Measurements from ENCODE around the gene CCDC33.
A peak's percentile ranks its signal among the peaks of the same experiment; 100 is the strongest.

Gene CCDC33

DNA sequence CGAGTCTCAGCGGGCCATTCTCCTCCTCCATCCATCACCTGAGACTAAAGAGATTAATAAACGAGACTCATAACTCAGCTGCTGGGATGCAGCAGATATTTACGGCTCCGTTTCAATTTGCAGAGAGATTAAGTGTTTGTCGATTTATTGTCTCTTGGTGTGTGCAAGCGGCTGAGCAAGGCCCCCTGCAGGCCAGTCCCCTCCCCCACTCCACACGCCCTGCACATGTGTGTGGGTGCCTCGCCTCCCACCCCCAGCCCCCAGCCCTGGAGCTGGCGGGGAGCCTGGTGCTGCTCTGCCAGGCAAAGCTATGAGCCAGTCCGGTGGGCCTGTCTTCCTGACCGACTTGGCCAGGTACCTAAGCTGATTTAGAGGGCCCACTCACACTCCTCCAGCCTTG lies 68.3 kb downstream of the CCDC33 start:
- TF ChIP-seq CREB1 (IDR thresholded peaks at IDR 0.05; ENCODE audit: low read depth) (no peak), YY1 (IDR thresholded peaks at IDR 0.05; ENCODE audit: low read depth) (no peak), EGR1 (IDR thresholded peaks at IDR 0.05) (no peak), TAF1 (IDR thresholded peaks at IDR 0.05; ENCODE audit: low read depth) (no peak), CEBPB (IDR thresholded peaks at IDR 0.05) (no peak), FOXM1 (IDR thresholded peaks at IDR 0.05; ENCODE audit: borderline replicate concordance, low read depth) (no peak), RAD21 (IDR thresholded peaks at IDR 0.05; ENCODE audit: low read depth) (no peak), NFIC (IDR thresholded peaks at IDR 0.05) (no peak), EP300 (IDR thresholded peaks at IDR 0.05; ENCODE audit: borderline replicate concordance) (no peak), TEAD4 (IDR thresholded peaks at IDR 0.05) (no peak), ZBTB7A (IDR thresholded peaks at IDR 0.05; ENCODE audit: low read depth) (no peak), TCF12 (IDR thresholded peaks at IDR 0.05; ENCODE audit: low read depth) (no peak)
- TF ChIP-seq, protein P1, sequence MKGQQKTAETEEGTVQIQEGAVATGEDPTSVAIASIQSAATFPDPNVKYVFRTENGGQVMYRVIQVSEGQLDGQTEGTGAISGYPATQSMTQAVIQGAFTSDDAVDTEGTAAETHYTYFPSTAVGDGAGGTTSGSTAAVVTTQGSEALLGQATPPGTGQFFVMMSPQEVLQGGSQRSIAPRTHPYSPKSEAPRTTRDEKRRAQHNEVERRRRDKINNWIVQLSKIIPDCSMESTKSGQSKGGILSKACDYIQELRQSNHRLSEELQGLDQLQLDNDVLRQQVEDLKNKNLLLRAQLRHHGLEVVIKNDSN (IDR thresholded peaks at IDR 0.05), result no peak
- TF ChIP-seq, protein P2, sequence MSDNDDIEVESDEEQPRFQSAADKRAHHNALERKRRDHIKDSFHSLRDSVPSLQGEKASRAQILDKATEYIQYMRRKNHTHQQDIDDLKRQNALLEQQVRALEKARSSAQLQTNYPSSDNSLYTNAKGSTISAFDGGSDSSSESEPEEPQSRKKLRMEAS (IDR thresholded peaks at IDR 0.05), result no peak
- TF ChIP-seq, protein P3, sequence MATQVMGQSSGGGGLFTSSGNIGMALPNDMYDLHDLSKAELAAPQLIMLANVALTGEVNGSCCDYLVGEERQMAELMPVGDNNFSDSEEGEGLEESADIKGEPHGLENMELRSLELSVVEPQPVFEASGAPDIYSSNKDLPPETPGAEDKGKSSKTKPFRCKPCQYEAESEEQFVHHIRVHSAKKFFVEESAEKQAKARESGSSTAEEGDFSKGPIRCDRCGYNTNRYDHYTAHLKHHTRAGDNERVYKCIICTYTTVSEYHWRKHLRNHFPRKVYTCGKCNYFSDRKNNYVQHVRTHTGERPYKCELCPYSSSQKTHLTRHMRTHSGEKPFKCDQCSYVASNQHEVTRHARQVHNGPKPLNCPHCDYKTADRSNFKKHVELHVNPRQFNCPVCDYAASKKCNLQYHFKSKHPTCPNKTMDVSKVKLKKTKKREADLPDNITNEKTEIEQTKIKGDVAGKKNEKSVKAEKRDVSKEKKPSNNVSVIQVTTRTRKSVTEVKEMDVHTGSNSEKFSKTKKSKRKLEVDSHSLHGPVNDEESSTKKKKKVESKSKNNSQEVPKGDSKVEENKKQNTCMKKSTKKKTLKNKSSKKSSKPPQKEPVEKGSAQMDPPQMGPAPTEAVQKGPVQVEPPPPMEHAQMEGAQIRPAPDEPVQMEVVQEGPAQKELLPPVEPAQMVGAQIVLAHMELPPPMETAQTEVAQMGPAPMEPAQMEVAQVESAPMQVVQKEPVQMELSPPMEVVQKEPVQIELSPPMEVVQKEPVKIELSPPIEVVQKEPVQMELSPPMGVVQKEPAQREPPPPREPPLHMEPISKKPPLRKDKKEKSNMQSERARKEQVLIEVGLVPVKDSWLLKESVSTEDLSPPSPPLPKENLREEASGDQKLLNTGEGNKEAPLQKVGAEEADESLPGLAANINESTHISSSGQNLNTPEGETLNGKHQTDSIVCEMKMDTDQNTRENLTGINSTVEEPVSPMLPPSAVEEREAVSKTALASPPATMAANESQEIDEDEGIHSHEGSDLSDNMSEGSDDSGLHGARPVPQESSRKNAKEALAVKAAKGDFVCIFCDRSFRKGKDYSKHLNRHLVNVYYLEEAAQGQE (IDR thresholded peaks at IDR 0.05; ENCODE audit: low read depth), result no peak

DNA sequence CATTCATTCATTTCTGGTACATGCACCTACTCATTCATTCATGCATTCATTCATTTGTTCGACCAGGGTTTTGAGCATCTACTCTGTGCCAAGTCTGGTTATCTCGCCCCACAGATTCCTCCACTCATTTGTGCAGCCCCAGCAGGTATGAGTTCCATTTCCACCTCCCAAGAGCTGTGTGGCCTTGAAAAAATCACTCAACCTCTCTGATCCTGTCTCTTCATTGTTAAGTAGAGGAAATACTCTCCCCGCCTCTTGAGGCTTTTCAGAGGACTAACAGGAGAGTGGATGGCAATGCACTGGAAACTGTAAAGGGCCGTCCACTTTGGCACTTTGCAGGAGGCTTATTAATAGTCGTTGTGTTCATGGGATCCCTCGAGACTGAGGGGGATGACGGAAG lies 69.6 kb downstream of the CCDC33 start:
- TF ChIP-seq CREB1 (IDR thresholded peaks at IDR 0.05; ENCODE audit: low read depth), result no peak
- TF ChIP-seq TCF12 (IDR thresholded peaks at IDR 0.05; ENCODE audit: low read depth), result no peak
- TF ChIP-seq TAF1 (IDR thresholded peaks at IDR 0.05; ENCODE audit: low read depth), result no peak
- TF ChIP-seq, protein P1 (IDR thresholded peaks at IDR 0.05), result no peak
- TF ChIP-seq YY1 (IDR thresholded peaks at IDR 0.05; ENCODE audit: low read depth), result no peak
- no peak for TF ChIP-seq ZBTB7A (IDR thresholded peaks at IDR 0.05; ENCODE audit: low read depth)
- TF ChIP-seq TEAD4 (IDR thresholded peaks at IDR 0.05), result no peak

DNA sequence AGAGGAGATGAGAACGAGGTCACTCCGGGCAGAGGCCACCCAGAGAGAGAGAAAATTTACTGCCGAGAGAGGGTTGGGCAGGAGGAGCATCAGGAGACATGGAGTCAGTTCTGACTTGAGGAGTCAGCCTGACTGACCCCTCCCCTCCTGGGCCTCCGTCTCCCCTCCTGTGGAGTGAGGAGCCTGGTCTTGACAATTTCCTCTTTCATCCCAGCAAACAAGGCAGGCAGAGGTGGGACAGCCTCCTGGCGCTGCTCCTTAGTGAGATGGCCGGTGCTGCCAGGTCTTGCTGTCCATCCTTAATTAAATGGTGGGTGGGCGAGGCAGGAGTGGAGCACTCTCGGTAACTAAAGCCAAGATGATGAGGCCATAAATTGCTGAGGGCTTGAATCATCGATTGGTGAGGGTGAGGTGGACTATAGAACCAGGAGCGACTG lies 70.7 kb downstream of the CCDC33 start:
- no peak for TF ChIP-seq FOXM1 (IDR thresholded peaks at IDR 0.05; ENCODE audit: borderline replicate concordance, low read depth)
- no peak for TF ChIP-seq TEAD4 (IDR thresholded peaks at IDR 0.05)
- no peak for TF ChIP-seq CEBPB (IDR thresholded peaks at IDR 0.05)
- TF ChIP-seq, protein P2 (IDR thresholded peaks at IDR 0.05), result no peak
- TF ChIP-seq TCF12 (IDR thresholded peaks at IDR 0.05; ENCODE audit: low read depth), result no peak
- TF ChIP-seq, protein P3 (IDR thresholded peaks at IDR 0.05; ENCODE audit: low read depth), result no peak
- no peak for TF ChIP-seq TAF1 (IDR thresholded peaks at IDR 0.05; ENCODE audit: low read depth)
- TF ChIP-seq CREB1 (IDR thresholded peaks at IDR 0.05; ENCODE audit: low read depth), result no peak
- TF ChIP-seq EGR1 (IDR thresholded peaks at IDR 0.05), result no peak
- no peak for TF ChIP-seq EP300 (IDR thresholded peaks at IDR 0.05; ENCODE audit: borderline replicate concordance)
- no peak for TF ChIP-seq YY1 (IDR thresholded peaks at IDR 0.05; ENCODE audit: low read depth)
- TF ChIP-seq RAD21 (IDR thresholded peaks at IDR 0.05; ENCODE audit: low read depth), result no peak

DNA sequence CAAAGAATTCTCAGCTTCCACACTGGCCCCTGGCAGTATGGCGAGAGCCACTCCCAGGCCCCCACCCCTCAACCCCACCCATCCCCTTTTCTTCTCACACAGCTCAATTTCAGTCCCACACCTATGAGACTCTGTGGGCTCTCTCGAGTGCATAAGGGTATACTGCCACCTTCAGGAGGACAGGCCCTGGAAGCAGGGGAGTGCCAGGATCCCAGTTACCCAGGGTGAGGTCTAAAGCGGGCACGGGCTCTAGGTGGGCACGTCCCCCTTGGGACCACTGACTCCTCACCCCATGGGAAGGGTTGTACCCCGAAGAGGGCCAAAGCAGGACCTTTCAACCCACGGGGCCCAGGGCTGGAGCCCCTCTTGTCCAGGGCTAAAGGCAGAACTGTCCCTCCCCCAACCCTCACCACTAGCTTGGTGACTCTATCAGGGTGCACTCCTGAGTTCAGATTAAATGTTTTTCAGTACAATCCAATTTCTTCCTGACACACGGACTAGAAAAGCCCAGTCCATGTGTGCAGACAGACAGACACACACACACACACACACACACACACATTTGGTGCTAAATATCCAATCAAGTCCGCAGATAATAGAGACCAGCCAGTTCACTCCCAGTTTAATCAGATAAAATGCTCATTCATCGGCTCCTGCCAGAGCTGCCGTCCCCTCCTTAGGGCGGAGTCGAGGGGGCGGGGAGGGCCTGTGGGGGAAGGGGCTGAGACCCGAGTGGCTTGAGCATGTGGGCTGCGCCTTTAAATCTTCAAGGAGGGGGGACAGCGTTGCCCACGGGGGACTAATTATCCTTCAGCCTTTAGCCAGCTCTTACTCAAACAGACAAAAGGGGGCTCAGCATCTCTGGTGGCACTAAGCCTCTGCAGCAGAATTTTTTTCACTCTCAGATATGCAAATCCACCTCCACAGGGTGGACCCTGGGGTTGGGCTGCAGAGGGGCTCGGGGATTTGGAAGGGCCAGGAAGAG lies 72.0 kb downstream of the CCDC33 start:
- TF ChIP-seq RAD21 (IDR thresholded peaks at IDR 0.05; ENCODE audit: low read depth), result peak; percentile 96
- TF ChIP-seq, protein P3 (IDR thresholded peaks at IDR 0.05; ENCODE audit: low read depth), result no peak
- TF ChIP-seq EGR1 (IDR thresholded peaks at IDR 0.05), result no peak
- no peak for TF ChIP-seq TAF1 (IDR thresholded peaks at IDR 0.05; ENCODE audit: low read depth)
- TF ChIP-seq NFIC (IDR thresholded peaks at IDR 0.05), result no peak
